ENCODE measurements around the gene PIK3R3.

DNA sequence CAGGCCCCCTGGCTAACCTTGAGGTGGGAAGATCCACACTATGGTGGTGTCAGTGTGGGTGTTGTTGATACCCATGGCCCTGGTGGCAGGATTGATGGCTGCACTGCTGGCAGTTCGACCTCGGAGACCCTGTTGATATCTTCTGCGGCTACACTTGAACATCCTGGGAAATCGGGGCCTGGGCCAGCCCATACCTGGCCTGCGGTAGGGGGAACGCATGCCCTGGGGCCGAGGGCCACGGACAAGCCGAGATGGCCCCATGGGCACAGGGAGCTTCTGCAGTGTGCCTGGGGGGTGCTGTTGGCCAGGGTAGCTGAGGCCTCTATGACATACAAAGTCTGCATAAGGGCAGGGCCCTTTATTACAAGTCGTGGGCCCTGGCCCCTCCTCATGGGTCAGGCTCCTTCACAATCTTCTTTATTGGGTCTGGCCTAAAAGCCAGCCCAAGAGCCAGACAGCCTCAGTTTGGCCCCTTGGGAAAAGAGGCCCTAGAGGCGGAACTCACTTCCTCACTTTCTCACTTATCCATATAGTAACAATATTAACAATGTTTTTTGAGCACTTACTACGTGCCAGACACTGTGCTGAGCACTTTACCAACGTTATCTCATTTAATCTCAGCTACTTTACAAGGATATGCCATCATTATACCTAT is 43.9 kb upstream of the PIK3R3 start, which contains the start of gene P3R3URF:
- TF ChIP-seq, protein P1, sequence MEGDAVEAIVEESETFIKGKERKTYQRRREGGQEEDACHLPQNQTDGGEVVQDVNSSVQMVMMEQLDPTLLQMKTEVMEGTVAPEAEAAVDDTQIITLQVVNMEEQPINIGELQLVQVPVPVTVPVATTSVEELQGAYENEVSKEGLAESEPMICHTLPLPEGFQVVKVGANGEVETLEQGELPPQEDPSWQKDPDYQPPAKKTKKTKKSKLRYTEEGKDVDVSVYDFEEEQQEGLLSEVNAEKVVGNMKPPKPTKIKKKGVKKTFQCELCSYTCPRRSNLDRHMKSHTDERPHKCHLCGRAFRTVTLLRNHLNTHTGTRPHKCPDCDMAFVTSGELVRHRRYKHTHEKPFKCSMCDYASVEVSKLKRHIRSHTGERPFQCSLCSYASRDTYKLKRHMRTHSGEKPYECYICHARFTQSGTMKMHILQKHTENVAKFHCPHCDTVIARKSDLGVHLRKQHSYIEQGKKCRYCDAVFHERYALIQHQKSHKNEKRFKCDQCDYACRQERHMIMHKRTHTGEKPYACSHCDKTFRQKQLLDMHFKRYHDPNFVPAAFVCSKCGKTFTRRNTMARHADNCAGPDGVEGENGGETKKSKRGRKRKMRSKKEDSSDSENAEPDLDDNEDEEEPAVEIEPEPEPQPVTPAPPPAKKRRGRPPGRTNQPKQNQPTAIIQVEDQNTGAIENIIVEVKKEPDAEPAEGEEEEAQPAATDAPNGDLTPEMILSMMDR (conservative IDR thresholded peaks at IDR 0.05; ENCODE audit: low read length) = no peak
- no peak for TF ChIP-seq EZH2phosphoT487 (IDR thresholded peaks at IDR 0.05; ENCODE audit: borderline replicate concordance)

All from Loucy (cell line).